Suppressor macrophage treated with lipopolysaccharide for 1 hour (primary cell): ENCODE measurements around the gene HSP90AA1.
A peak's percentile ranks its signal among the peaks of the same experiment; 100 is the strongest.
"Not testable (repeated sequence)": the region's sequence is repeated elsewhere in the genome, so short reads cannot be mapped to it uniquely, and the experiment has no call there.

Experiments used
- DNase-seq, 3 donors: peaks; one replicate each; pipeline ENCODE4 v3.0.0-alpha.2; 2020 to 2022

The HSP90AA1 gene

DNA sequence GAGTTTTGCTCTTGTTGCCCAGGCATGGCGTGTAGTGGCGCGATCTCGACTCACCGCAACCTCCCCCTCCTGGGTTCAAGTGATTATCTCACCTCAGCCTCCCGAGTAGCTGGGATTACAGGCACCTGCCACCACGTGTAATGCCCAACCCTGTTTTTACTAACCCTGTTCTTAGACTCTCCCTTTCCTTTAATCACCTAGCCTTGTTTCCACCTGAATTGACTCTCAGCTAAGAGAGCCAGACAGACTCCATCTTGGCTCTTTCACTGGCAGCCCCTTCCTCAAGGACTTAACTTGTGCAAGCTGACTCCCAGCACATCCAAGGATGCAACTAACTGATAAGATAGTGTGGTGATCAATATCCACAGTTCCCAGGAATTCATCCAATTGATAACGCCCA, 22.3 kb downstream of the HSP90AA1 start:
- not testable (repeated sequence) for DNase-seq

DNA sequence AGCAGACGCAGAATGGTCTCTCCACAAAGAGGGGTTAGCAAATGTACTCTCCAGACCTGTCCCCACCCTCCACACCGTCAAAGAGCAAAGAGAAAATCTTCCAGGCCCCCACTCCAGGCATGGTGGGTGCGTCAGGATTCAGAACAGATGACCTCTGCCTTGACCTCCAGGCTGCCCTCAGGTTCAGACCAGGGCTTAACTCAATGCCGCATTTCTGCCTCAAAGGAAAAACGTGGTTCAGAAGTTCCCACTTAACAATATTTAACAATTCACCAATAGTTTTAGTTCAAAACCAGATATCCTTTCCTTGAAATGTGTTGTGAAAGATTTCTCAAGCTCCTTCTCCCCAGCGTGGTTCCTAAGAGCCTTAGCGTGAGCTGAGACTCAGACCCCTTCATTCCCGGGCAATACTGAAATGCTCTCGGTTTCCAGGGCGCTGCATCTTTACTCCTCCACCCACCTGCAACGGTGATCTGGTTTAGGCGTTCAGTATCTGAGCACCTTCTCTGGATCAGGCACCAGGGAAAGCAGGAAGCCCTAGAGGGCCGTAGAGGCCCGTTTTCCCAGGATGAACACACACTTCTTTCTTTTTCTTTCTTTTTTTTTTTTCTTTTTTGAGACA, 22.9 kb downstream of the HSP90AA1 start:
- no peak for DNase-seq

GRCh38 chr14:102063109-102063807, 23.6 kb downstream of the HSP90AA1 start:
- peak; percentile 94 to 96 (median 95) for DNase-seq

GRCh38 chr14:102058961-102059360, 27.9 kb downstream of the HSP90AA1 start:
- DNase-seq: no peak

DNA sequence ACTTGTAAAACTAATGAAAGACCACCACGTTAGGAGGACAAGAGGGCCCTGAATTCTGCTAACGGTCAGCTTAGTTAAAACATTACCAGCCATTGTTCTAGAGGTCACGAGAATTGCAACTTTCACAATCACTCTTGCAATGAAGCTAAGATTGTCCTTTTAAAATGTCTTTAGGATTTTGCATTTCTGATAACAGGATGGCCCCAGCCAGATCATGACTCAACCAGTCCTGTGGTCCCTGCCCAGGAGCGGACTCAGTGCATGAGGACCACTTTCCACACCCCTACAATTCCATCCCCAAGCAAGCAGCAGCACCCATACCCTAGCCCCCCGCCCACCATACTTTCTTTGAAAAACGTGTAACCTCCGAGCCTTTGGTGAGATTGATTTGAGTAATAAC, 28.7 kb downstream of the HSP90AA1 start:
- no peak for DNase-seq

- DNase-seq: no peak
Measured at GRCh38 chr14:102057480-102058114, 29.2 kb downstream of the HSP90AA1 start.

DNA sequence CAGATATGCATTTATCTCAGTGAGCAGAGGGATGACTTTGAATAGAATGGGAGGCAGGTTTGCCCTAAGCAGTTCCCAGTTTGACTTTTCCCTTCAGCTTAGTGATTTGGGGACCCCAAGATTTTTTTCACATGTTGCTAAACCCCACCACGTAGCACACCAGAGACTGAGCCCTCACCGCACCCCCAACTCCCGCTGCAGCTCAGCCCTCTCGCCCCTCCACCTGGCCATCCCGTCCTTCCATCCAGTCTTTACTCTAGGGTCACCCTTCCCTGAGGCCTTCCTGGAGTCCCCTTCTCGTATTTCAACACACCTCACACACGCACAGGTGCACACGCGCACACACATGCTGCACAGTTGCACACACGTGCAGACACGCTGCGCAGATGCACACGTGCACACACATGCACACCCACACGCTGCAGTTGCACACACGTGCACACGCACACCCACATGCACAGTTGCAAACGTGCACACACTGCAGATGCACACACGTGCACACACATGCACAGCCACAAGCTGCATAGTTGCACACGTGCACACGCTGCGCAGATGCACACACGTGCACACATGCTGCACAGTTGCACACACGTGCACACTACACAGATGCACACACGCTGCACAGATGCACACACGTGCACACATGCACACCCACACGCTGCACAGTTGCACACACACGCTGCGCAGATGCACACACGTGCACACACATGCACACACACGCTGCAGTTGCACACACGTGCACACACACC, 30.0 kb downstream of the HSP90AA1 start:
- no peak for DNase-seq

- DNase-seq: no peak
Measured at GRCh38 chr14:102055181-102055901, 31.5 kb downstream of the HSP90AA1 start.

GRCh38 chr14:102052522-102052921, 34.3 kb downstream of the HSP90AA1 start:
- no peak for DNase-seq

- DNase-seq: no peak
Measured at GRCh38 chr14:102050625-102051024, 36.2 kb downstream of the HSP90AA1 start.

- DNase-seq: no peak
Measured at GRCh38 chr14:102050026-102050405, 36.8 kb downstream of the HSP90AA1 start.

DNA sequence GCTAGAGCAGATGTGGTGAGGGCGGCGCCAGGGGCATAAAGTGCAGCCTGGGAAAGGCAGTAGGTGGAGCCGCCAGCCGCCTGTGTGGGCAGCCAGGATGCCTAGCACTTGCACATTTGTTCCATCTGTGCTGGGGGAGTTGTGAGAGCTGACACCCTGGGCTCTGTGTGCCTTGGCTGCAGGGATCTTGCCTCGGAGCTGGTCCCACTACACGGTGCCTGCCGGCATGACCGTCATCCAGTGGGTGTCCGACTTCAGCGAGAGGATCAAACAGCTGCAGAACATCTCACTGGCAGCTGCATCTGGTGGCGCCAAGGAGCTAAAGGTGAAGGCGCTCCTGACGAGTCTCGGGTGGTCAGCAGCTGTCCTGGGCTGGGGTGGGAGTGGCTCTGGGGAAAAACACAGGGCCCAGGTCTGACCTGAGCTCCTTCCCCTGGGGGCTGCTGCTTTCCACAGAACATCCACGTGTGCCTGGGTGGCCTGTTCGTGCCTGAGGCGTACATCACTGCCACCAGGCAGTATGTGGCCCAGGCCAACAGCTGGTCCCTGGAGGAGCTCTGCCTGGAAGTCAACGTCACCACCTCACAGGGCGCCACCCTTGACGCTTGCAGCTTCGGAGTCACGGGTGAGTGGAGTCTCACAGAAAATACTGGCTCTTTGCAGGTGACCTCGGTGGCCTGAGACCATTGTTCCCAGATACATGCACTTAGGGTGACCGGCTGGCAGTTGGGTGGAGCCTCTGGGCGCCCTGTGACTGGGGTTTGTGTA, 37.4 kb downstream of the HSP90AA1 start:
- no peak for DNase-seq

DNA sequence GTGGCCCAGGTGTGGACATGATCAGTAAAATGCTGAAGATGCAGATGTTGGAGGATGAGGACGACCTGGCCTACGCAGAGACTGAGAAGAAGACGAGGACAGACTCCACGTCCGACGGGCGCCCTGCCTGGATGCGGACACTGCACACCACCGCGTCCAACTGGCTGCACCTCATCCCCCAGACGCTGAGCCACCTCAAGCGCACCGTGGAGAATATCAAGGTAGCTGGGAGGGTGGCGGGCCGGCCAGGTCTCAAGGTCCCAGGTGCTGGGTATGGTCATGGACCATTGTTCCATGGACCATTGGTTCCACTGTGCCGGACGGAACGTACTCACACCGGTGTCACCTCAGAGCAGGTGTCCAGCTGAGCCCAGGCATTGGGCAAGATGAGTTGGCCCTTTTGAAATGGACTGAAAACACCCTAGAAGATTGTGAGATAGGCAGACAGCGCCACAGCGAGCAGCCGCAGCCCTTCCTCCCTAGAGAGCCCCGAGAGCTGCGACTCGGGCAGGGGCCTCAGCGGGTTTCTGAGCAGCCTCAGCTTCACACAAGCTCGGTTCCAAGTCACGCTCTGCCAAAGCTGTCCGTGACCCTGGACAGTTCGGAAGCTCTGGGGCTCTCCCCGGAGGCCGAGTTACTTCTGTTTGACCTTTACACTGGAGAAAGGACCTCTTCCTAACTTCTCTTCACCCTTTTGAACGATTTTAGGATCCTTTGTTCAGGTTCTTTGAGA, 38.9 kb downstream of the HSP90AA1 start:
- DNase-seq: no peak

- DNase-seq: peak; percentile 28 to 48 (median 31)
Measured at GRCh38 chr14:102046337-102047278, 40.2 kb downstream of the HSP90AA1 start.

GRCh38 chr14:102044566-102044965, 42.3 kb downstream of the HSP90AA1 start:
- DNase-seq: no peak

DNA sequence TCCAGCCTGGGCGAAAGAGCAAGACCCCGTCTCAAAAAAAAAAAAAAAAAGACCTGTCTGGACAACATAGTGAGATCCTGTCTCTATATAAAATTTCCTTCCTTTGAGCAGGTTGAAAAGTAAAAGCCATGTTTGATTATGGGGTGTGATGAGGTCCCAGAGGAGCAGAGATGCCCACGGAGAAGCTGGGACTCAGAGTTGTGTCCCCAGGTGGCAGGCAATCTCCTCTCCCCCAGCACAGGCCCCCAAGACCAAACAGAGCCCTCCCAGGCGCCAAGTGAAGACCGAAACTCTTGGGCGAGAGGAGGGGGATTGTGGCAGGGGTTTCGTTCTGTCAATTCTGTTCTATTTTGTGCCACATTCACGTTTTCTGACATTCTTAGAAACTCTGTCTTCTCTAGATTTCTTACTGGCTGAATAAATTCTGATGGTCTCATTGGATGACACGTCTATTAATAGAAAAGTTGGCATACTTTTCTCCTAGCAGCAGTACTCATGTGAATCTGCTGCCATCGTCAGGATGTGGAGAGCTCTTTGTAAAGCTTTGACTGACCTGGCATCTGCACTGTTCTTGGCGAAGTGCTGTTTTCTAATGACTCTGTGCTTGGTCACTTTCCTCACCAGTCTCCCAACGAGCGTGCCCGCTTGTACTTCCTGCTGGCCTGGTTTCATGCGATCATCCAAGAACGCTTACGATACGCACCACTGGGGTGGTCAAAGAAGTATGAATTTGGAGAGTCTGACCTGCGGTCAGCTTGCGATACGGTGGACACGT, 43.4 kb downstream of the HSP90AA1 start:
- no peak for DNase-seq

DNA sequence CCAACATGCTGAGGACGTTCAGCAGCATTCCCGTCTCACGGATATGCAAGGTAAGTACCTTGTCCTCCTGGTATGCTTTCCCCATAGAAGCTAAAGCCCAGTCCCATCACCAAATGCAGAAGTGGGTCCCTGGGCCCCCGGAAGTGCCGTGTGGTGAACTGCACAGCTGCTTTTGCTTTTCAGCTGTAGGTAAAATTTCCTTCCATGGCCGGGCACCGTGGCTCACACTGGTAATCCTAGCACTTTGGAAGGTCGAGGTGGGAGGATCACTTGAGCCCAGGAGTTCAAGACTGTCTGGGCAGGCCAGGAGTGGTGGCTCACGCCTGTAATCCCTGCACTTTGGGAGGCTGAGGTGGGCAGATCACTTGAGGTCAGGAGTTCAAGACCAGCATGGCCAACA, 44.1 kb downstream of the HSP90AA1 start:
- DNase-seq: no peak

- DNase-seq: no peak
Measured at GRCh38 chr14:102040153-102040552, 46.7 kb downstream of the HSP90AA1 start.

- no peak for DNase-seq
Measured at GRCh38 chr14:102039157-102039556, 47.7 kb downstream of the HSP90AA1 start.
